Esophagus squamous epithelium (tissue), 4 donors: ENCODE results near the gene GFPT1.

Experiments
- CTCF ChIP-seq, 6 experiments: fragments of 450-650 bp in 4 of 6; fragments of 200-600 bp in 2 of 6; sonication (generic) in 2 of 6; IDR thresholded peaks; one replicate each; pipeline ENCODE4 v1.5.1; 2016 to 2019; ENCODE audit warnings: antibody characterized with exemption in 6 of 6, mild to moderate bottlenecking in 4 of 6, moderate library complexity in 4 of 6
- POLR2A ChIP-seq, 4 donors: fragments of 450-650 bp; IDR thresholded peaks; one replicate each; pipeline ENCODE4 v1.6.1; 2017; ENCODE audit warnings: antibody characterized with exemption in 4 of 4, mild to moderate bottlenecking in 4 of 4, moderate library complexity in 3 of 4

- TF ChIP-seq CTCF (IDR thresholded peaks at IDR 0.05) (no peak), POLR2A (IDR thresholded peaks at IDR 0.05) (no peak)
Measured at GRCh38 chr2:69344305-69344704, 42.7 kb downstream of the GFPT1 start.
